Heart right ventricle (tissue), 16 donors: Measurements from ENCODE around the gene GOSR2. TPM values are rescaled to one million over a fixed set of nuclear protein-coding genes. Genes with fewer than 3 reads are reported as not detected.

Experiments used
- ATAC-seq, 8 donors: fragments of 200-7000 bp; cut with Tn5 transposase; one replicate each; pipeline ENCODE4 v1.9.1; 2020; ENCODE audit warnings: mild to moderate bottlenecking in 8 of 8, moderate library complexity in 8 of 8, moderate number of reproducible peaks in 1 of 8
- DNase-seq, 2 donors: peaks; one replicate each; pipeline ENCODE4 v3.0.0-alpha.2; 2020
- H3K27ac ChIP-seq, 10 donors: fragments of 200-600 bp; sonication (generic) in 2 of 10; one replicate each; pipeline versions ENCODE4 v1.5.0 to v1.8.0; 2020 to 2022; ENCODE audit warnings: mild to moderate bottlenecking in 3 of 10
- H3K27me3 ChIP-seq, 7 donors: fragments of 200-600 bp; one replicate each; pipeline ENCODE4 v1.8.0; 2021 to 2022; ENCODE audit warnings: mild to moderate bottlenecking in 2 of 7
- H3K36me3 ChIP-seq, 9 donors: fragments of 200-600 bp; sonication (generic) in 1 of 9; one replicate each; pipeline versions ENCODE4 v1.5.0 to v1.8.0; 2020 to 2022; ENCODE audit warnings: mild to moderate bottlenecking in 2 of 9
- H3K4me1 ChIP-seq, 9 donors: fragments of 200-600 bp; sonication (generic) in 1 of 9; one replicate each; pipeline versions ENCODE4 v1.5.0 to v1.8.0; 2020 to 2022; ENCODE audit warnings: mild to moderate bottlenecking in 4 of 9
- H3K4me3 ChIP-seq, 10 donors: fragments of 200-600 bp; sonication (generic) in 2 of 10; one replicate each; pipeline versions ENCODE4 v1.5.0 to v1.8.0; 2020 to 2022; ENCODE audit warnings: mild to moderate bottlenecking in 7 of 10, moderate library complexity in 2 of 10
- H3K9me3 ChIP-seq, 11 donors: fragments of 200-600 bp in 10 of 11; sonication (generic) in 2 of 11; one replicate each; pipeline versions ENCODE4 v1.5.0 to v1.8.0; 2013 to 2022; ENCODE audit warnings: mild to moderate bottlenecking in 2 of 11, control low read depth in 1 of 11, moderate library complexity in 1 of 11
- whole genome bisulfite sequencing, 2 donors: extraction: QIAGEN DNeasy Blood & Tissue Kit; methylation state at CpG; one replicate each; pipeline ENCODE4 v1.1.7; 2013; ENCODE audit warnings: inconsistent platforms in 1 of 2; 5-methylcytosine and 5-hydroxymethylcytosine counted together
- intact Hi-C, 10 donors: fragments of 100-400 bp; cut with DNase I; formaldehyde crosslinking; loops; one replicate each; pipeline versions ENCODE4 v1.11.1 to v1.14.2; 2022
- polyA plus RNA-seq, 2 donors: library from polyadenylated mRNA; stranded (reverse); fragments of 200-250 nt; gene quantifications; one replicate each; pipeline ENCODE4 v1.2.3, GENCODE V29; 2013
- total RNA-seq, 10 donors: library from RNA; stranded (reverse); fragmentation: NEBNext Ultra II Directional in 3 of 10; extraction: Animal tissue kit (Norgen Biotek cat#: 25700) in 3 of 10; gene quantifications; one replicate each; pipeline versions ENCODE4 v1.2.1 to v1.2.4, GENCODE V29; 2021 to 2023
- TF ChIP-seq, protein P1 (sequence below), 9 donors: fragments of 200-600 bp; sonication (generic) in 2 of 9; IDR thresholded peaks; one replicate each; pipeline versions ENCODE4 v1.5.0 to v1.8.0; 2021 to 2022; ENCODE audit warnings: antibody characterized with exemption in 9 of 9, mild to moderate bottlenecking in 5 of 9, moderate library complexity in 1 of 9
- donor health status: Arrhythmogenic right ventricular cardiomyopathy.
- donor health status: ischemic (EF 13 %, LVEDD 7.1; RV severe dilation, severe dysfunction).
- donor health status: healthy with polysubstance abuse.
- donor health status: DM: no; HTN: yes; CAD: no.
- donor health status: DM: no; HTN: no; CAD: no.
- donor health status: ischemic (EF 25% LVEDD 6.9; RV normal size, moderate dysfunction).
- donor health status: ischemic (EF 25% LVEDD 5.7; RV mildly dilated, moderate dysfunction).
- donor health status: healthy.
- donor health status: DM: yes; HTN: yes; CAD: no.
- donor health status: Ischemic cardiomyopathy.
- donor health status: ischemic (EF 35%, LVEDD 5.7; RV mildly dilated, moderate dysfunction).
- donor health status: nonischemic (EF 11% LVEDD 7.7; RV severe dilation, severe dysfunction).
- donor health status: DM: yes; HTN: yes; CAD: no.
- donor health status: PGD.
- donor health status: ischemic (EF 29% LVEDD 5.4; RV normal size, mild dysfunction).
- donor health status: nonischemic (EF 23%, LVEDD 6.1; RV moderate dilation, normal function).

Gene GOSR2
- total and polyA plus RNA-seq, 12 donors = 20.3 to 47.3 (median 40.0) TPM

DNA sequence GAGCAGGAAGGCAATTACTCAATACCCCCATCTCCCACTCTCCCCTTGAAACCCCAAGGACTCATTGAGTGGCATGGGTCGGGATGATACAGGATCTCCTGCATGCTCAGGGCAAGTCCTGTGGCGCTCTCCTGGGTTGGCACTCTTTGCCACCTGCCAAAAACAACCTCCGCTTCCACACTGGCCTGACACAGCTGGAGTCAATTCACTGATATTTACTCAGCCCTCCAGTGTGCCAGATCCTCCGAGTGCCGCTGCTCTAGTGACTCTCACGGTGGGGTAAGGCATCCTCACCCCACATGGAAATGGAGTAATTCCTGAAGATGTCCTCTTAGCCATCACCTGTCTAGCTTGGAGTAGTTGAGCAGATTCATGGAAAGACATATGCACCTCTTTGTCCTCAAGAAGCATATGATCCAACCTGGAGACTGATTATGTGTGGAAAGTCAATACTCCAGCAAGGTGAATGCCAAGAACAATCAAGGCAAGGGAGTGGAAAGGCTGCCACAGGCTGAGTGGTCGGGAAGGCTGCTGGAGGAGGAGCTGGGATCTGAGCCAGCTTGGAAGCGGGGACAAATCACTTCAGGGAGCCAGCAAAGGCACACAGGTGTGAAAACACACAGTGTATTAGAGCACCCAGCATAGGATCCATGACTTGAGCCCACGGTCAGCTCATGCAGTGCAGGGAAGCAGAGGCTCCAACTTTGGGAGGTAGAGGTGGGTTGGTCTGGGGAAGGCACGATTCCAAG, 12.6 kb upstream of the GOSR2 start:
- Histone ChIP-seq H3K36me3 (no peaks in the 10 kb centered on the region), H3K27me3 (peaks cover 0 to 3% (median 0%) of the 10 kb centered on the region in 7 donors), H3K27ac (no peak overlapping the region), H3K9me3 (no peaks in the 10 kb centered on the region), H3K4me3 (no peak overlapping the region), H3K4me1 (peaks cover 0 to 13% (median 11%) of the 10 kb centered on the region in 9 donors)
- 76 to 81% methylated on average over 10 of the region's 10 CpGs for WGBS, 2 donors
- intact Hi-C loops = no loop called here
- no peak for DNase-seq
- TF ChIP-seq, protein P1, sequence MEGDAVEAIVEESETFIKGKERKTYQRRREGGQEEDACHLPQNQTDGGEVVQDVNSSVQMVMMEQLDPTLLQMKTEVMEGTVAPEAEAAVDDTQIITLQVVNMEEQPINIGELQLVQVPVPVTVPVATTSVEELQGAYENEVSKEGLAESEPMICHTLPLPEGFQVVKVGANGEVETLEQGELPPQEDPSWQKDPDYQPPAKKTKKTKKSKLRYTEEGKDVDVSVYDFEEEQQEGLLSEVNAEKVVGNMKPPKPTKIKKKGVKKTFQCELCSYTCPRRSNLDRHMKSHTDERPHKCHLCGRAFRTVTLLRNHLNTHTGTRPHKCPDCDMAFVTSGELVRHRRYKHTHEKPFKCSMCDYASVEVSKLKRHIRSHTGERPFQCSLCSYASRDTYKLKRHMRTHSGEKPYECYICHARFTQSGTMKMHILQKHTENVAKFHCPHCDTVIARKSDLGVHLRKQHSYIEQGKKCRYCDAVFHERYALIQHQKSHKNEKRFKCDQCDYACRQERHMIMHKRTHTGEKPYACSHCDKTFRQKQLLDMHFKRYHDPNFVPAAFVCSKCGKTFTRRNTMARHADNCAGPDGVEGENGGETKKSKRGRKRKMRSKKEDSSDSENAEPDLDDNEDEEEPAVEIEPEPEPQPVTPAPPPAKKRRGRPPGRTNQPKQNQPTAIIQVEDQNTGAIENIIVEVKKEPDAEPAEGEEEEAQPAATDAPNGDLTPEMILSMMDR (IDR thresholded peaks at IDR 0.05) = no peak
- no peak for ATAC-seq

DNA sequence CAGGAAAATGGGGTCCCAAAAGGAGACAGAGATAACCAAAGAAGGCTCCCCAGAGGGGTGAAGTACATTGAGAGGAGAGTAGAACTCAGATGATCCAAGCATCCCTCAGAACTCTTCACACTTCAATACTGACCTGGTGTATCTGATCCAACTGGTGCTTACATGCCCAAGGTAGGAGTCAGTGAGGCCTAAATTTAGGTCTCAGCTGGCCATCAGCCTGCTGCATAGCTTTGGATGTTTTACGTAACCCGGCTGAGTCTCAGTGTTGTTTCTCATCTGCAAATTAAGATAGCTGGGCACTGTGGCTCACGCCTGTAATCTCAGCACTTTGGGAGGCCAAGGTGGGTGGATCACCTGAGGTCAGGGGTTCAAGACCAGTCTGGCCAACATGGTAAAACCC, 11.6 kb upstream of the GOSR2 start:
- no peak overlapping the region for H3K4me3 ChIP-seq
- WGBS, 2 donors = 46 to 58% methylated on average over 3 of the region's 3 CpGs
- H3K27me3 ChIP-seq = peaks cover 0 to 3% (median 0%) of the 10 kb centered on the region in 7 donors
- ATAC-seq (peak in 7 of 8 donors; percentile 47 to 92 (median 65)), DNase-seq (peak in 1 of 2 donors; percentile 16)
- peaks cover 0 to 9% (median 5%) of the 10 kb centered on the region in 9 donors for H3K4me1 ChIP-seq
- no peaks in the 10 kb centered on the region for H3K36me3 ChIP-seq
- no peak overlapping the region for H3K27ac ChIP-seq
- TF ChIP-seq, protein P1 (IDR thresholded peaks at IDR 0.05) = no peak
- intact Hi-C loops = no loop called here
- H3K9me3 ChIP-seq = no peaks in the 10 kb centered on the region

DNA sequence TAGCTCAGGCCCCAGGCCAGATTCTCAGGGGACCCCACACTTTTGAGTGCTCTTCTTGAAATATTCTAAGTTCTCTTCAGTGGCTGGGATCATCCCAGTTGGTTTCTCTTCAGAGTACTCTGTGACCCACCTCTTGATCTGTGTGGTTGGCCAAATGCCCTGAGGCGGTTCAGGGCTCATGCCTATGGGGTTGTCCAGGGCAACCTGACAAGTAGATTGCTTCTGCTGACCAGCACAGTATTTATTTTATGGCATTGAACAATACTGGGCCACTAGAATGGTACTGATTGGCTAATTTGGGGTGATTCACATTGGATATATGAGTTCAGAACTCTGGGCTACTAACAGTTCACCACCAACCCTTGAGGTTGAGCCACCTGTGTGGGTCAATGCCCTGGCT, 7.4 kb upstream of the GOSR2 start:
- Histone ChIP-seq H3K9me3 (peaks cover 0 to 4% (median 0%) of the 10 kb centered on the region in 11 donors), H3K27me3 (no peaks in the 10 kb centered on the region), H3K36me3 (no peaks in the 10 kb centered on the region), H3K27ac (no peak overlapping the region), H3K4me3 (no peak overlapping the region), H3K4me1 (no peaks in the 10 kb centered on the region)
- ATAC-seq (no peak), DNase-seq (no peak)
- TF ChIP-seq, protein P1 (IDR thresholded peaks at IDR 0.05) = no peak
- WGBS, 2 donors = 44 to 50% methylated on average over 1 of the region's 1 CpG
- intact Hi-C loops = no loop called here

DNA sequence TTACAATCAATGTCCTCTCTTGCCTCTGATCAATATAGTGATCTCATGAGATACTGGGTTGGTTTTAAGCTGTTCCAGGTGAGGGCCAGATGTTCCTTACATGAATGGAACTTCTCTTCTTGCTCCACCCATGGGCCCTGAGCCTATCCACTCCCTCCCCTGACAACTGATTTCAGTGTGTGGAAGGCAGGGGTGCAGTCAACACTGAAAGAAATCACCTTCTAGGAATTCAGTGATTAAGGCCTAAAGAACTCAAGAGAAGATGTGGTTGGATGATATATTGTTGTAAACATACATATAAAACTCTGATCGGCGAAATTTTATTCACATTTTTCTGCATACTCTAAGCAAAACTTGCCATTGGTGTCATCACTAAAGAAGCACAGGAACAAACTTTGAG, 6.7 kb upstream of the GOSR2 start:
- Histone ChIP-seq H3K4me1 (no peaks in the 10 kb centered on the region), H3K4me3 (no peak overlapping the region), H3K27ac (no peak overlapping the region), H3K27me3 (no peaks in the 10 kb centered on the region), H3K9me3 (peaks cover 0 to 4% (median 0%) of the 10 kb centered on the region in 11 donors), H3K36me3 (no peaks in the 10 kb centered on the region)
- WGBS, 2 donors = 79 to 89% methylated on average over 2 of the region's 2 CpGs
- DNase-seq = no peak
- intact Hi-C loops = no loop called here
- ATAC-seq = no peak
- TF ChIP-seq, protein P1 (IDR thresholded peaks at IDR 0.05) = no peak
